Airway epithelial cell (primary cell): ENCODE data around the gene RANBP10. TPM values are rescaled to one million over a fixed set of nuclear protein-coding genes. Genes with fewer than 3 reads are reported as not detected.

Experiments
- total RNA-seq: library from RNA; depleted of rRNA; stranded (reverse); fragments of >200 nt; gene quantifications from 2 replicates; pipeline ENCODE4 v1.2.3, GENCODE V29; 2015

Gene RANBP10
- total RNA-seq = 4.1 and 5.0 TPM in 2 replicates

DNA sequence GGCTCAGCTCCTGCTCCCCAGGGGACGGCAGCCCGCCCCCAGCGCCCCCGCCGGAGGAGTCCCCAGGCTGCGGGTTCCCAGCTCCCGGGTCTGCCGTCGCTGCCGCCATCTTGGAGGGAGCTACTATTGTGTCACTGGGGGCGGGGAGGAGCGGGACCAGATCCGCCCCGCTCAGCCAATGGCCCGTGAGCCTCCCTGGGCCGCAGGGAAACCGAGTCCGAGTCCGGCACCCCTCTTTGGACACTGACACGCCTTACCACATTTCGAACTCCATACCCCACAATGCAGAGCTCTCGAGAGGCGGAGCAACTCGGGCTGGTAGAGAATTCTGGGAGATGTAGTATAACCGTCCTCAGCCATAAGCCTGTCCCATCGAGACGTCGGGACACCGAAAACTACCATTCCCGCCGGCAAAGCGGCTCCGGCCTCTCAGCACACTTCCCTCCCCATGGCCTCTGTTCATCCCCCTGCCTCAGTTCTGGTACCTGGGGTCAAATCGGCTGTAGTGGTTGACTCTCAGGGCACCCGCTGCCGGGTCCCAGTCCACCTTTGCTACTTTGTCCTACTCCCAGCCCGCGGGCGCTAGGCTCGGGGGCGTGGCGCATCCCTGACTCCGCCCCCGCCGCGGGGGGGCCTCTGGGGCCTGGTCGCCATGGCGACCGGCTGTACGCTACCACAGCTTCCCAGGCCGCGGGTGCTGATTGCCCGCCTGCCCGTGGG, at the start of gene RANBP10, which contains the start of gene TSNAXIP1:
RANBP10 (minus strand) TSS at position 133 of the 720 bp plus-strand sequence; CDS start at position 109, 24 bp downstream.
TSNAXIP1 (plus strand) TSS at position 462 of the 720 bp plus-strand sequence. CDS start 261 bp downstream, outside the sequence.

DNA sequence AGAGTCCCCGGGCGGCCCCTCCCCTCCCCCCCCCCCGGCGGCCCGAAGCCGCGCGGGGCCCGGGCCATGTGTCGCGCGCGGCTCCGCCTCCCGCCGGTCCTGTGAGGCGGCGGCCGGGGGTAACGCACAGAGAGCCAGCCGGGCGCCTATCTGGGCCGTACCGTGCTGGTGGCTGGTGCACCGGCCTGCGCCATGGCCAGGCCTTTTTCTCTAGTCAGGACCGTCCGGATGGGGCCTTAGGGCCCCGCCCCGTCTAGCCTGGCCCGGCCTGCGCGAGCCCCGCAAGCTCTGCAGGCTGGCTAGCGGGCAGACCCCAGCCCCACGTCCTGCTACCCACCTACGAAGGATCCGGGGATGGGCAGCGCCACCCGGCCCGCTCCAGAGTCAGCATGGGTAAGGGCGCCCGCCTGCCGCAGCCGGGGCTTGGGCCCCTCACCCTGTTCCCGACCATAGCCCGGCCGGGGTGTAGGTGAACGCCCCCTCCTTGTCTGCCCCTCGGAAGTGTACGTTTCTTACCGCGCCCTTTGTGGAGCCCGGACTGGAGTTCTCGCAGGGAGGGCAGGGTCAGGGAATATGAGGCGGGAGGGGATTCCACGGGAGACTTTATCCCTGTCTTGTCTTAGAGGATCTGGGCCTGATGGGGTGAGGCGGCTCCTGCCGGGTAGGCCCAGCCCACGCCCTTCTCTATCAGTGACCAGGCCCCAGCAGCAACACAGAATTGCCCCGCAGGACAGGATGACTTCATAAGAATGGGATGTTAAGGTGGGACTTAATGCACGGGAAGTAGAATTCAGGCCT, 40.9 kb upstream of the RANBP10 start, which contains the start of gene CENPT:
CENPT (minus strand) TSS at position 630 of the 798 bp plus-strand sequence. CDS start 13,834 bp downstream, outside the sequence.

DNA sequence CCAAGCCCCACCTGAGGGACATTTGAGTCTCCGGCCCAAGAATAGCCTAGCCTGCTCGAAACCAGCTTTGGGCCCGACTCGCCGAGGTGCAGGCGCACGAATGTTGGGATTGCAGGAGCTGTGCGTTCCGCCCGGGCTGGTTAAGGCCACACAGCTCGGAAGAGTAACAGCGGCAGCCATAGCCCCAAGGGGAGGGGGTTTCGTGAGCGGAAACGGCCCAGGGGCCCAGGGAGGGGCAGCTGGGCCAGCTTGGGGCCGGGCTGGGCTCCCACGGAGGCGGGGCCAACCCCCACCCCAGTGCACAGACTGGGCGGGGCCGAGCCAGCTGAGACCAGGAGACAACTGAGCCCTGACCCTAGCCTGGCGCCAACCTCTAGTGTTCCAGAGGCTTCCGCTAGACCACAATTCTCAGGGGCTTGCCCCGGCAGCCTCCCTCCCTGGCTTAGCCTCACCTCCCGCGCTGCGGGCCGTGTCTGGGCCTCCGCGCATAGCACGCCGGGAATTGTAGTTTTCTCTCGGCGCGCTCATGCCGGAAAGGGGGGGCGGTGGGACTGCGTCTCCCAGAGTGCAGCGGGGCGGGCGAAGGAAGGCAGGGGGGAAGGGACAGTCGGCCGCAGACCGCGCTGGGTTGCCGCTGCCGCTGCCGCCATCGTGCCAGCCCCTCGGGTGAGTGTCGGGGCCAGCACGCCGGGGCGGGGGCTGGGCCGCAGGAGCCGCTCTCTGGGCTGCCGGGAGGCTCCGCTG, 40.1 kb upstream of the RANBP10 start, which contains the start of gene NUTF2:
NUTF2 (plus strand) TSS at position 614 of the 744 bp plus-strand sequence. CDS start 18,198 bp downstream, outside the sequence.

DNA sequence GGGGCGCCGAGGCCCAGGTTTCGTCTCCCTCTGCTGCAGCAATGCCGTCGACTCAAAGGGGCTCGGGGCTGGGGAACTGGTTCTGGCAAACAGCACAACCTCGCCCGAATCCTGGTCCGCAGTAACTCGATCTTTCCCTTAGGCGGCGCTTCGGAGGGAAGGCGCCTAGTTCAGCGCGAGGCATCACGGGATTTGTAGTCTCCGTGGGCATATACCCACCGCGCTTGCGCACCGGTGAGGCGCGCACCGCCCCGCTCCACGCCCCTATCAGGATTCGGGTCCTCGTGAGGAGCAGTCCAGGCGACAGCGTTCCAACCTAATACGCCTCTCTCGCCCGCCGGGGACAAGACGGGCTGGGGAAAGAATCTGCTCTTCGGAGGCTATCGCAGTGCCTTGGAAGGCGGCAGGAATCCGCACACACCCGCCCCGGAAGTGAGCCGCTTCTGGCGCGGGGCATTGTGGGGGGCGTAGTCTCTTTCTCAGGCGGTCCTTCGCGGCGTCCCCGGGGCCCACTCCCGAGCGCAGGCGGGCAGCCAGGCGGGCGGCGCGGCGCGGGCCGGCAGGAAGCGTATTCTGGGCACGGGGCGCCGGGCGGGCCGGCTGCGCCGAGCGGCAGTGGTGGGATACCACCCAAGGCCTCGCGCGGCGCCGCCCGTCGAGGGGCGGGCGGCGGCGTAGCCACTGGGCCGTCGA, 35.6 kb upstream of the RANBP10 start, which contains the start of gene THAP11:
THAP11 (plus strand) TSS at position 505 of the 693 bp plus-strand sequence. CDS start 235 bp downstream, outside the sequence.

DNA sequence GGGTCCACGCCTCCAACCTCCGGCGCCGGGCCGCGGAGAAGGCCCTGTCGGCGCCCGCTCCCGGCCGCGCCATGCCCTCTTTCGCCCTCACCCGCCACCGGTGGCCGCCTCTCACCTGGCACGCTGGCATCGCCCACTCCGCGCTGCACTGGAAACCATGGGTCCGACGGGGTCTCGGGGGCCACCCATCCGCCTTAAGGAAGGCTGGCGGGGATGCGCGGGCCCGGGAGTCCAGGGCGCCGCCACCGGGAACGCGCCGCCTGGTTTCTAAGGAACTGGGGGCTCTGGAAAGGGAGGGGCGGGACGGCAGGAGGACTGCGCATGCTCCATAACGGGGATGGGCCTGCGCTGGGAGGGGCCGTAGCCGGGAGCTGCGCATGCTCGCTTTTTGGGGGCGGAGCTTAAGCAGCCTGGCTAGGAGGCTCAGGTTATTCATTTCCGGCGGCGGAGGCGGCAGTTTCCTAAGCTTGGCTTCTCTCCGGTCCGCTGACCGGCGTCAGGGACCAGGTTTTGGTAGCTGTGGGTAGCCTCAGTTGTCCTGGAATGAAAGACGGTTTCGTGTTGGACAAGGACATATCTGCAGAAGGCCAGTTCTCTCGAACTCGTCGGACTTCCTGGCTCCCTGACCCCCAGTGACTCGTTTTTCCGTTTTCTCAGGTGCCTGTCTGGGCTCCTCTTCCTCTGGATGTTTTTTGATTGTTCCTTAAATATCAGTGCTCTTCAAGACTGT, 87.1 kb downstream of the RANBP10 start, which contains the start of gene GFOD2:
GFOD2 (minus strand) TSS at position 269 of the 730 bp plus-strand sequence. CDS start 33,601 bp downstream, outside the sequence.

Other genes with a start within 250 kb of the RANBP10 start
- 17.7 and 25.5 TPM in 2 replicates for gene CTCF, start 244.0 kb downstream of the RANBP10 start, total RNA-seq
- 0.23 and 0.49 TPM in 2 replicates for gene CARMIL2, start 161.4 kb downstream of the RANBP10 start, total RNA-seq
- 38.0 and 42.5 TPM in 2 replicates for gene ACD, start 146.3 kb downstream of the RANBP10 start, total RNA-seq
- 3.8 and 3.9 TPM in 2 replicates for gene PARD6A, start 145.6 kb downstream of the RANBP10 start, total RNA-seq
- gene ENKD1, start 139.8 kb downstream of the RANBP10 start, total RNA-seq = 14.0 and 20.3 TPM in 2 replicates
- 1.5 and 2.3 TPM in 2 replicates for gene C16orf86, start 139.7 kb downstream of the RANBP10 start, total RNA-seq
- gene GFOD2, start 87.2 kb downstream of the RANBP10 start, total RNA-seq = 20.0 and 23.6 TPM in 2 replicates
- gene TSNAXIP1, start 329 bp upstream of the RANBP10 start, total RNA-seq = 0.07 and 0.09 TPM in 2 replicates
- gene THAP11, start 35.8 kb upstream of the RANBP10 start, total RNA-seq = 38.4 and 46.5 TPM in 2 replicates
- 128 and 387 TPM in 2 replicates for gene NUTF2, start 40.4 kb upstream of the RANBP10 start, total RNA-seq
- gene CENPT, start 41.1 kb upstream of the RANBP10 start, total RNA-seq = 20.2 and 23.8 TPM in 2 replicates
- 46.6 and 50.2 TPM in 2 replicates for gene EDC4, start 66.5 kb upstream of the RANBP10 start, total RNA-seq
- 0.60 TPM in 1 of 2 replicates, not detected in the other for gene NRN1L, start 78.3 kb upstream of the RANBP10 start, total RNA-seq
- 6.4 and 10.9 TPM in 2 replicates for gene PSKH1, start 86.7 kb upstream of the RANBP10 start, total RNA-seq
- gene CTRL, start 125.3 kb upstream of the RANBP10 start, total RNA-seq = 1.5 TPM in 1 of 2 replicates, not detected in the other
- gene PSMB10, start 130.3 kb upstream of the RANBP10 start, total RNA-seq = 18.6 and 25.6 TPM in 2 replicates
- gene LCAT, start 137.6 kb upstream of the RANBP10 start, total RNA-seq = 3.4 and 7.1 TPM in 2 replicates
- gene SLC12A4, start 162.1 kb upstream of the RANBP10 start, total RNA-seq = 34.3 and 43.0 TPM in 2 replicates
- gene DPEP3, start 173.9 kb upstream of the RANBP10 start, total RNA-seq = not detected in 2 replicates
- gene DPEP2, start 192.9 kb upstream of the RANBP10 start, total RNA-seq = not detected in 2 replicates
- not detected in 2 replicates for gene DPEP2NB, start 209.4 kb upstream of the RANBP10 start, total RNA-seq
- 6.5 and 10.6 TPM in 2 replicates for gene DDX28, start 216.7 kb upstream of the RANBP10 start, total RNA-seq
- 30.4 and 35.0 TPM in 2 replicates for gene DUS2, start 216.7 kb upstream of the RANBP10 start, total RNA-seq